Lower leg skin (tissue), 4 donors: ENCODE results near the gene PRM1. TPM values are rescaled to one million over a fixed set of nuclear protein-coding genes. Genes with fewer than 3 reads are reported as not detected.

Experiments used
- DNase-seq, 2 donors: peaks; one replicate each; pipeline ENCODE4 v3.0.0-alpha.2; 2019; ENCODE audit warnings: low spot score in 2 of 2
- H3K4me3 ChIP-seq: fragments of 200-600 bp; sonication (generic); 2 replicates; pipeline ENCODE4 v1.5.1; 2017; ENCODE audit warnings: mild to moderate bottlenecking, low read depth; ENCODE audit not compliant: poor library complexity, severe bottlenecking
- POLR2A ChIP-seq, 2 donors: fragments of 450-650 bp; IDR thresholded peaks; one replicate each; pipeline ENCODE4 v1.6.1; 2016 to 2017; ENCODE audit warnings: antibody characterized with exemption in 2 of 2, mild to moderate bottlenecking in 1 of 2, moderate library complexity in 1 of 2
- WGBS, 2 donors: methylation state at CpG; one replicate each; pipeline ENCODE4 v1.1.5; 2018; 5-methylcytosine and 5-hydroxymethylcytosine counted together
- intact Hi-C: fragments of 100-400 bp; cut with DNase I; formaldehyde crosslinking; loops from one replicate; pipeline ENCODE4 v1.15.0; 2023; ENCODE audit warnings: low total_unique reads
- total RNA-seq, 4 donors: library from RNA; depleted of rRNA; stranded (reverse); fragments of >200 nt; gene quantifications; one replicate each; pipeline ENCODE4 v1.1.0, GENCODE V29; 2016
- TF ChIP-seq, protein P1 (sequence below), 3 donors: fragments of 450-650 bp; IDR thresholded peaks; one replicate each; pipeline ENCODE4 v1.5.1; 2016; ENCODE audit warnings: antibody characterized with exemption in 3 of 3, mild to moderate bottlenecking in 3 of 3, moderate library complexity in 2 of 3

PRM1 gene
- total RNA-seq, 4 donors from 2014 or later: not detected

DNA sequence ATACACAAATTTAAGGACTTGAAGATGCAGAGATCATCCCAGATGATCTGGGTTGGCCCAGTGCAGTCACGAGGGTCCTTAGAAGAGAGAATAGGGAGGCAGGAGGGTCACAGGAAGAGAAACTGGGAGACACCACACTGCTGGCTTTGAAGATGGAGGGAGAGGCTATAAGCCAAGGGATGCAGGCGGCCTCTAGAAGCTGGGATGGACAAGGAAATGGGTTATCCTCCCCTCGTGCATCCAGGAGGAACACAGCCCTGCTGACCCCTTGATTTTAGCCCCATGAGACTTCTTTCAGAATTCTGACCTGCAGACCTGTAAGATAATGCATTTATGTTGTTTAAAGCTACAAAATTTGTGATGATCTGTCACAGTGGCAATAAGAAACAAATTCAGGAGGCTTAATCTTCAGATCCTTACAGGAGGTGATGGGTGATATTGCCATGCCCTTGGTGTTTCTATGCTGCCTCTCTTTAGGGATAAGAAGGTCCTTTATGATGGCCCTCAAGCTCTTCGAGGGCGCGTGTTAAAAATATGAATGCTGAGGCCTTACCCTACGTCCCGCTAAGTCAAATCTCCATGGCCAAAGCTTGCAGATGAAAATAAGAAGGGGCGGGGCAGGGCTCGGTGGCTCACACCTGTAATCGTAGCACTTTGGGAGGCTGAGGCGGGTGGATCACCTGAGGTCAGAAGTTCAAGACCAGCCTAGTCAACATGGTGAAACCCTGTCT is 3.4 kb downstream of the PRM1 start:
- WGBS, 2 donors: 84 to 89% methylated on average over 12 of the region's 12 CpGs
- intact Hi-C loops: no loop called here
- no peak for TF ChIP-seq POLR2A (IDR thresholded peaks at IDR 0.05)
- TF ChIP-seq, protein P1, sequence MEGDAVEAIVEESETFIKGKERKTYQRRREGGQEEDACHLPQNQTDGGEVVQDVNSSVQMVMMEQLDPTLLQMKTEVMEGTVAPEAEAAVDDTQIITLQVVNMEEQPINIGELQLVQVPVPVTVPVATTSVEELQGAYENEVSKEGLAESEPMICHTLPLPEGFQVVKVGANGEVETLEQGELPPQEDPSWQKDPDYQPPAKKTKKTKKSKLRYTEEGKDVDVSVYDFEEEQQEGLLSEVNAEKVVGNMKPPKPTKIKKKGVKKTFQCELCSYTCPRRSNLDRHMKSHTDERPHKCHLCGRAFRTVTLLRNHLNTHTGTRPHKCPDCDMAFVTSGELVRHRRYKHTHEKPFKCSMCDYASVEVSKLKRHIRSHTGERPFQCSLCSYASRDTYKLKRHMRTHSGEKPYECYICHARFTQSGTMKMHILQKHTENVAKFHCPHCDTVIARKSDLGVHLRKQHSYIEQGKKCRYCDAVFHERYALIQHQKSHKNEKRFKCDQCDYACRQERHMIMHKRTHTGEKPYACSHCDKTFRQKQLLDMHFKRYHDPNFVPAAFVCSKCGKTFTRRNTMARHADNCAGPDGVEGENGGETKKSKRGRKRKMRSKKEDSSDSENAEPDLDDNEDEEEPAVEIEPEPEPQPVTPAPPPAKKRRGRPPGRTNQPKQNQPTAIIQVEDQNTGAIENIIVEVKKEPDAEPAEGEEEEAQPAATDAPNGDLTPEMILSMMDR (IDR thresholded peaks at IDR 0.05): no peak
- no peak for DNase-seq
- H3K4me3 ChIP-seq: no peak overlapping the region

DNA sequence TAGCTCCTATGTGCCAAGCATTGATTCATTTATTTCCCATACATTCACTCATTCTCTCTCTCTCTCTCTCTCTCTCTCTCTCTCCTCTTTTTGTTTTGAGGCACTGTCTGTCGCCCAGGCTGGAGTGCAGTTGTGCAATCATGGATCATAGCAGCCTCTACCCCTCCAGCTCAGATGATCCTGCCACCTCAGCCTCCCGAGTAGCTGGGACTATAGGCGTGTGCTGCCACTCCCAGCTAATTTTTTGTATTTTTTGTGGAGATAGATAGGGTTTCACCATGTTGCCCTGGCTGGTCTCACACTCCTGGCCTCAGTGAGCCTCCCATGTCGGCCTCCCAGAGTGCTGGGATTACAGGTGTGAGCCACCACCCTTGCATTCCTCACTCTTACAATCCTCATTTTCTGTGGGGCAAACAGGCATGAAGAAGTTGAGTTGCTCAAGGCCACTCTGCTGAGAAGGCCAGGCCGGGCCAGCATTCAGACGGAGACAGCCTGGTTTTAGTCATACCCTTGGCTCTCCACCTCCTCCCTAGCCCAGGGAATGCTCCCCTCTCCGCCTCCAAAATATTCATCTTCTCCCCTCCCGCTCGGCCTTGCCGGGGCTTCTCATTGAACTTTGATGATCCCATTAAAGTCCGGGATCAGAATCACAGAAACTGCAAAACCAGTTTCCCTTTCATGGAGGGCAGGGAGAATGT is 4.1 kb downstream of the PRM1 start:
- WGBS, 2 donors: 82 to 85% methylated on average over 11 of the region's 11 CpGs
- no peak overlapping the region for H3K4me3 ChIP-seq
- TF ChIP-seq, protein P1 (IDR thresholded peaks at IDR 0.05): peak in 1 of 3 donors; percentile 16
- no peak for TF ChIP-seq POLR2A (IDR thresholded peaks at IDR 0.05)
- no peak for DNase-seq
- intact Hi-C loops: no loop called here

DNA sequence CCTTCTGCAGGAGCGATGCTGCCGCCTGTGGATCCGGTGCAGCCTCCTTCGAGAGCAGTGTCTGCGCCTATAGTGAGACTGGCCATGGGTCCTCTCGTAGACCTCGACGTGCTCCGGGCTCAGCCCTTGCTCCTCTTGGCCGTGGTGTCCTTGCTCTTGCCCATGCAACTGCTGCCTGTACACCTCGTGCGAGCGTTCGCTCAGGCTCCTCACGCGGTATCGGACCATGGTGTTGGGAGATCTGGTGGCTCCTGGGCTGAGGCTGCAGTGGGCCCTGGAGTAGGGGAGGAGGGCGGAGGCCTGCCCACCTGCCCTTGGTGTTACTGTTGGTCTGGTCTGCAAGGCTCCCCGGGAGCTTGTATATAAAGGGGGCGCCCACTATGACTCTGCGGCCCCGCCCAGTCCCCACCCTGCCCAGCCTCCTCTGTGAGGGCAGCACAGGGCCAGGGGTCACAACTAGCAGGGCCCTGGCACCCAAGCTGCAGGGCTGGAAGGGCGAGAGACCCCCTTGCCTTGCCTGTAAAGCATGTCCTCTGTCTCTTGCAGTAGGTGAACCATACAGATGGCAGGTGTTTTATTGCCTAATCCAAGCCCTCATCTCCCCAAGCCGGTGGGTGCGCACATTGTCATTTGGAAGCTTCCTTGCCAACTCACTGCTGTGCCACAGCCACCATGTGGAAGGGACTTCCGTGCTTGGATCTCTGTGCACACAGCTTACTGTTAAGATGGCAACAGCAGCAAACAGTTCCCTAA is 4.8 kb downstream of the PRM1 start, which contains the start of gene PRM2:
Gene PRM2, minus strand, starts transcription at position 338 of the 753 bp plus-strand sequence. Its CDS starts 110 bp downstream, at position 228.
- DNase-seq: no peak
- TF ChIP-seq POLR2A (IDR thresholded peaks at IDR 0.05): no peak
- TF ChIP-seq, protein P1 (IDR thresholded peaks at IDR 0.05): no peak
- 92 to 94% methylated on average over 24 to 26 of the region's 26 CpGs for WGBS, 2 donors
- H3K4me3 ChIP-seq: no peak within 1 kb of the TSS
- intact Hi-C loops: no loop called here

DNA sequence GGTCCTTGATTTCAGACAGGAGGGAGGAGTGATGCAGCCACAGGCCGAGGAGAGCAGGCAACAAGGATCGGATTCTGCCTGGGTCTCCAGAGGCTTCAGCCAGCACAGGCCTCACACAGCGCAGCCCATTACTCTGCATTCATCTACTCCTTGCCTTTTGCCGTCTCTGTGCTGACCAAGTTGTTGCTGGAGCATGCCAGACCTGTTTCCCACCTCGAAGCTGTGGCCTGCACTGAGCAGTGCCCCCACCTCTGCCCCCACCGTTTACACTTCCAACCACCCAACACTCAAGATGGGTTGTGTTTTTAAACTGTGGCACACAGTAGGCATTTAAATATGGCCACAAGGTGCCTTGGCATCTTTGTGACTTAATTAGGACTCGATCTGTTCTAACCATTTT is 6.2 kb downstream of the PRM1 start:
- 93 to 96% methylated on average over 7 of the region's 7 CpGs for WGBS, 2 donors

DNA sequence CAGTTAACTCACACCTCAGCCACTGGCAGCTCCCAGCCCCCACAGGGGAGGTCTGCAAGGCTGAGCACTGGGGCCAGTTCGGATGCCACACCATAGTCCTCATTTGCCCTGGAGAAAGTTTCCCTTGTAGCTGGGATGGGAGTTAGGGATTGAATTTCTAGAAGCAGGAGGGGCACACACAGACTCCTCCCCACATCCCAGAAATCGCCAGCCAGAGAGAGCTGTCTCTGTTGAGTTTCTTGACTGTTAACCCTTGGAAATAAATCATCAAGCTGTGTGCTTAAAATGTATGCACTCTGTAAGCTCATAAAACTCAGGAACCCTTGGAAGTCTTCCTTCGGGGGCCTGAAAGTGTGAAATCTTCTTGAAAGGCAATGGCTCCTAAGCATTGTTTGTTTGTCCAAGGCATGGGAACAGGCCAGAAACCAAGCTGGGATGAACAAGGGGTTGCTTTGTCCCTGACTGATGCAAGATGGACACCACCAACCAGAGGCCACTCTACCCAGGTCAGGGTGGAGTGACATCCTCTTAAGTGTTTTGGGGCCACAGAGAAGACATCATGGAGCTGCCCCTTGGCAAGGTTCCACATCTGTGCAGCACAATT is 7.3 kb downstream of the PRM1 start:
- 69 to 71% methylated on average over 3 of the region's 3 CpGs for WGBS, 2 donors
- intact Hi-C loops: no loop called here
- no peak overlapping the region for H3K4me3 ChIP-seq
- no peak for DNase-seq
- TF ChIP-seq, protein P1 (IDR thresholded peaks at IDR 0.05): no peak
- TF ChIP-seq POLR2A (IDR thresholded peaks at IDR 0.05): no peak

More for the DNA sequence above, 6.2 kb downstream of the PRM1 start:
- intact Hi-C loops: no loop called here
- TF ChIP-seq, protein P1 (IDR thresholded peaks at IDR 0.05): no peak
- no peak for TF ChIP-seq POLR2A (IDR thresholded peaks at IDR 0.05)
- DNase-seq: no peak
- no peak overlapping the region for H3K4me3 ChIP-seq
